Esophagus (tissue), 2 donors: ENCODE measurements around the gene PALLD. TPM values are rescaled to one million over a fixed set of nuclear protein-coding genes. Genes with fewer than 3 reads are reported as not detected.
"Not testable (repeated sequence)": the region's sequence is repeated elsewhere in the genome, so short reads cannot be mapped to it uniquely, and the experiment has no call there.

Experiments used
- H3K27ac ChIP-seq, 2 donors: one replicate each; pipeline ENCODE4 v1.5.1; 2013; ENCODE audit warnings: low read depth in 2 of 2, mild to moderate bottlenecking in 2 of 2, inconsistent platforms in 1 of 2, low read length in 1 of 2, moderate library complexity in 1 of 2
- H3K27me3 ChIP-seq, 2 donors: one replicate each; pipeline ENCODE4 v1.6.1; 2013; ENCODE audit warnings: low read length in 2 of 2, control low read depth in 1 of 2, mild to moderate bottlenecking in 1 of 2; ENCODE audit not compliant: insufficient read depth in 2 of 2, control insufficient read depth in 1 of 2
- H3K36me3 ChIP-seq, 2 donors: one replicate each; pipeline ENCODE4 v1.6.1; 2013; ENCODE audit warnings: low read length in 1 of 2; ENCODE audit not compliant: control insufficient read depth in 2 of 2, insufficient read depth in 2 of 2
- H3K4me1 ChIP-seq, 2 donors: one replicate each; pipeline ENCODE4 v1.6.1; 2013; ENCODE audit warnings: low read length in 1 of 2; ENCODE audit not compliant: control insufficient read depth in 2 of 2, insufficient read depth in 2 of 2
- H3K4me3 ChIP-seq, 2 donors: one replicate each; pipeline ENCODE4 v1.5.1; 2013; ENCODE audit warnings: low read length in 2 of 2, mild to moderate bottlenecking in 2 of 2, low read depth in 1 of 2, moderate library complexity in 1 of 2
- H3K9me3 ChIP-seq, 2 donors: one replicate each; pipeline ENCODE4 v1.6.1; 2013; ENCODE audit warnings: mild to moderate bottlenecking in 2 of 2, low read depth in 1 of 2, low read length in 1 of 2, moderate library complexity in 1 of 2; ENCODE audit not compliant: control insufficient read depth in 2 of 2, insufficient read depth in 1 of 2
- WGBS, 2 donors: extraction: QIAGEN DNeasy Blood & Tissue Kit; methylation state at CpG; one replicate each; pipeline ENCODE4 v1.1.7; 2013; 5-methylcytosine and 5-hydroxymethylcytosine counted together
- polyA plus RNA-seq, 2 donors: library from polyadenylated mRNA; stranded (reverse); fragments of 200-250 nt; gene quantifications; one replicate each; pipeline ENCODE4 v1.2.3, GENCODE V29; 2013
- donor health status: healthy with polysubstance abuse.
- donor health status: Bipolar disorder and iron deficiency.

Gene PALLD
- polyA plus RNA-seq, 2 donors: 34.7 to 101 TPM

DNA sequence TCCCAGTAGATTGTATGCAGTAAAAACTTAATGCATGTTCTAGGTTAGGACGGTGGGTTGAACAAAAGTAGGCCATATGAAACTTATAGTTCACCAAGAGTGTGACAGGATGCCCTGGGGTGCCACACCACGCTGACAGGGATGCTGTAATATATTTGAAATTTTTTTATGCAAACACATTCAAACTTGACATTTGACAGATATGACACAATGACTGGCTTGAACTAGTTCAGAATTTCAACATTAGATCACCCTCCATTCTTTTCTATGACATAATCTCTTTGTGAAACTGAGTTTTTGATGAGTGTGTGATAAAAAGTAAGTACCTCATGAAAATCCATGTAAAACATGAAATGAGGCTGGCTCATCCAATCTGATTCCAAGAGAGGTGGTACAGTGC, 198.4 kb downstream of the PALLD start:
- H3K4me3 ChIP-seq: no peak overlapping the region
- H3K4me1 ChIP-seq: no peaks in the 10 kb centered on the region
- H3K36me3 ChIP-seq: no peaks in the 10 kb centered on the region
- no peak overlapping the region for H3K27ac ChIP-seq
- H3K9me3 ChIP-seq: no peaks in the 10 kb centered on the region
- 73 to 81% methylated on average over 2 of the region's 2 CpGs for WGBS, 2 donors
- no peaks in the 10 kb centered on the region for H3K27me3 ChIP-seq

GRCh38 chr4:168696280-168696679, 199.4 kb downstream of the PALLD start:
- H3K36me3 ChIP-seq: no peaks in the 10 kb centered on the region
- H3K4me1 ChIP-seq: no peaks in the 10 kb centered on the region
- H3K27me3 ChIP-seq: no peaks in the 10 kb centered on the region
- H3K27ac ChIP-seq: no peak overlapping the region
- no peak overlapping the region for H3K4me3 ChIP-seq
- no peaks in the 10 kb centered on the region for H3K9me3 ChIP-seq
- WGBS, 2 donors: 92 to 97% methylated on average over 1 of the region's 1 CpG

GRCh38 chr4:168696826-168697225, 200.0 kb downstream of the PALLD start:
- Histone ChIP-seq H3K36me3 (no peaks in the 10 kb centered on the region), H3K9me3 (no peaks in the 10 kb centered on the region), H3K4me1 (no peaks in the 10 kb centered on the region), H3K4me3 (no peak overlapping the region), H3K27ac (no peak overlapping the region), H3K27me3 (no peaks in the 10 kb centered on the region)
- 88 to 92% methylated on average over 4 of the region's 4 CpGs for WGBS, 2 donors

- Histone ChIP-seq H3K27ac (no peak overlapping the region), H3K9me3 (no peaks in the 10 kb centered on the region), H3K4me1 (no peaks in the 10 kb centered on the region), H3K36me3 (no peaks in the 10 kb centered on the region), H3K27me3 (no peaks in the 10 kb centered on the region), H3K4me3 (no peak overlapping the region)
- WGBS, 2 donors: 61 to 72% methylated on average over 3 of the region's 3 CpGs
Measured at GRCh38 chr4:168699224-168699878, 202.5 kb downstream of the PALLD start.

DNA sequence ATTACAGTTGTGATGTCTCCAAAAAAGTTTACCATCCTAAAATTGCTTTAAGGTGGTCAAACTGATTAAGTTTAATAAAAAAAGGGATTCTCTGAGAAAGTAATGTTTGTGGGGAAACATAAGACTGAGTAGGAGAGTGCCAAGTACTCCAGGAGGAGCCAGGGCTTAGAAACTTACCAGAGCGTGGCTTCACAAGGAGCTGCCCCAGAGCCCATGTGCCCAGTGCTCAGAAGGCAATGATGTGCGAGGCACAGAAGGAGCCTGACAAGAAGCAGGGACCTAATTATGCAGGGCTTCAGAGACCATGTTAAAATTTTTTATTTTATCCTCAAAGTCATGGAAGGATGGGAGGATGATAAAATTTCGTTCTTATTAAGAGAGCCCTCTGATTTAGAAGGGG, 204.2 kb downstream of the PALLD start:
- H3K36me3 ChIP-seq: no peaks in the 10 kb centered on the region
- H3K4me3 ChIP-seq: no peak overlapping the region
- H3K9me3 ChIP-seq: no peaks in the 10 kb centered on the region
- H3K27ac ChIP-seq: no peak overlapping the region
- H3K27me3 ChIP-seq: no peaks in the 10 kb centered on the region
- no peaks in the 10 kb centered on the region for H3K4me1 ChIP-seq
- 88 to 92% methylated on average over 3 of the region's 3 CpGs for WGBS, 2 donors

GRCh38 chr4:168702581-168703087, 205.8 kb downstream of the PALLD start:
- WGBS, 2 donors: 97 to 100% methylated on average over 2 of the region's 4 CpGs
- H3K27ac ChIP-seq, H3K4me3 ChIP-seq, H3K4me1 ChIP-seq, H3K27me3 ChIP-seq, H3K36me3 ChIP-seq, H3K9me3 ChIP-seq: not testable (repeated sequence)

DNA sequence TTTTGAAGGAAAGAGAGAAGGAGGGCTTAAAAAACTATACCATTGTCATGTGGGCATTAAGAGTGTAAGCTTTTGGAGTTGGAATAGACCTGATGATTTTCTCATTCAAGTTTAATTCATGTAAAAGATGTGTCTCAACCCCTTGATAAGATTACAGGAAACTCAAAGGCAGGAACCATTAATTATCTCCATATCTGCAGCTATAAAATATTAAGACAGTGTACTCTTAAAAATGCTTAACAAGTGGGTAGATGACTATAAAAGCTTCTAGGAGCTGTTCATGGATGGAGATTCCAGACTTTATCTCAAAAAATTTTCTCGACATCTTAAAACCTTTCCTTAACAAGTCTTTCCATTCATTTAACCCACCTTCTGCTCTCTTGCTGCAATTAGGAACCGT, 208.3 kb downstream of the PALLD start:
- Histone ChIP-seq H3K36me3 (no peaks in the 10 kb centered on the region), H3K27ac (no peak overlapping the region), H3K4me3 (no peak overlapping the region), H3K27me3 (no peaks in the 10 kb centered on the region), H3K9me3 (no peaks in the 10 kb centered on the region), H3K4me1 (no peaks in the 10 kb centered on the region)
- WGBS, 2 donors: 77 to 79% methylated on average over 2 of the region's 2 CpGs

DNA sequence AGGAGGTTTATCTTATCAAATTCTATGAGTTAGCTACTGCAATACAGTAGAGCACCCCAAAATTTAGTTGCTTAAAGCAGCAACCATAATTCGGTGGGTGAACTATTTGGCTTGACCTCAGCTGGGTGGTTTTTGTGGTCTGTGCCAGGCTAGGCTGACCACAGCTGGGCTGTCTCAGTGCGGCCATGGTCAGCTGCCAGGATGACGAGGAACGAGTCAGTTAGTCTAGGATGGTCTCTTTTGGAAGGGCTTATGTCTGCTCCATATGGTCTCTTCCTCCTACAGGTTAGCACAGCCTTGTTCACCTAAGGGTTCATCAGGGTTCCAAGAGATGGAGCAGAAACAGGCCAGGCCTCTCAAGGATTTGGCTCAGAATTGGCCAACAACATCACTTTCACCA, 210.4 kb downstream of the PALLD start:
- no peaks in the 10 kb centered on the region for H3K9me3 ChIP-seq
- H3K36me3 ChIP-seq: no peaks in the 10 kb centered on the region
- H3K27me3 ChIP-seq: no peaks in the 10 kb centered on the region
- no peak overlapping the region for H3K27ac ChIP-seq
- H3K4me1 ChIP-seq: no peaks in the 10 kb centered on the region
- H3K4me3 ChIP-seq: no peak overlapping the region
- 79% methylated on average over 4 of the region's 4 CpGs for WGBS, 2 donors

- Histone ChIP-seq H3K9me3 (no peaks in the 10 kb centered on the region), H3K36me3 (no peaks in the 10 kb centered on the region), H3K4me1 (no peaks in the 10 kb centered on the region), H3K4me3 (no peak overlapping the region), H3K27me3 (no peaks in the 10 kb centered on the region), H3K27ac (no peak overlapping the region)
- WGBS, 2 donors: 66 to 78% methylated on average over 4 of the region's 4 CpGs
Measured at GRCh38 chr4:168708108-168708507, 211.3 kb downstream of the PALLD start.

GRCh38 chr4:168710353-168710946, 213.6 kb downstream of the PALLD start:
- no peaks in the 10 kb centered on the region for H3K36me3 ChIP-seq
- no peaks in the 10 kb centered on the region for H3K9me3 ChIP-seq
- no peaks in the 10 kb centered on the region for H3K4me1 ChIP-seq
- H3K27ac ChIP-seq: no peak overlapping the region
- WGBS, 2 donors: 43 to 53% methylated on average over 3 of the region's 3 CpGs
- no peak overlapping the region for H3K4me3 ChIP-seq
- no peaks in the 10 kb centered on the region for H3K27me3 ChIP-seq
